SU-DHL-6 (cell line): ENCODE results near the gene CMSS1.

Experiments
- H2AFZ ChIP-seq: fragments of 200-600 bp; sonication (generic); 2 replicates; pipeline ENCODE4 v1.6.1; 2014; ENCODE audit warnings: low read depth, mild to moderate bottlenecking, moderate library complexity, mixed read lengths, antibody characterized with exemption, low read length; ENCODE audit not compliant: severe bottlenecking
- H3F3A ChIP-seq: fragments of 200-600 bp; shearing (Covaris generic); 2 replicates; pipeline ENCODE4 v1.6.0; 2016; ENCODE audit warnings: antibody characterized with exemption, mild to moderate bottlenecking; ENCODE audit not compliant: insufficient read depth
- H3K27ac ChIP-seq: fragments of 200-600 bp; sonication (generic); 2 replicates; pipeline ENCODE4 v1.5.1; 2016; ENCODE audit warnings: low read depth, mild to moderate bottlenecking, low read length, moderate library complexity, mixed read lengths
- H3K27me3 ChIP-seq: fragments of 200-600 bp; sonication (generic), shearing (Covaris generic); 2 replicates; pipeline ENCODE4 v1.6.0; 2014; ENCODE audit warnings: mild to moderate bottlenecking, low read length
- H3K36me3 ChIP-seq: fragments of 200-600 bp; sonication (generic); 2 replicates; pipeline ENCODE4 v1.6.1; 2014; ENCODE audit warnings: mild to moderate bottlenecking, low read length, mixed read lengths
- H3K4me2 ChIP-seq: fragments of 300-600, 200-600 bp; shearing (Covaris generic), sonication (generic); 2 replicates; pipeline ENCODE4 v1.6.0; 2014; ENCODE audit warnings: low read length, low read depth, mild to moderate bottlenecking; ENCODE audit not compliant: poor library complexity, severe bottlenecking
- H3K4me3 ChIP-seq: fragments of 200-600 bp; sonication (generic); 2 replicates; pipeline ENCODE4 v1.5.1; 2014; ENCODE audit warnings: antibody characterized with exemption, low read length, mild to moderate bottlenecking, mixed read lengths; ENCODE audit not compliant: insufficient read depth, poor library complexity, severe bottlenecking
- H3K79me2 ChIP-seq: fragments of 200-600 bp; sonication (generic); 2 replicates; pipeline ENCODE4 v1.6.1; 2014; ENCODE audit warnings: mild to moderate bottlenecking, low read length, moderate library complexity; ENCODE audit not compliant: insufficient read depth
- H3K9ac ChIP-seq: fragments of 200-600 bp; sonication (generic); 2 replicates; pipeline ENCODE4 v1.7.0; 2014; ENCODE audit warnings: mild to moderate bottlenecking, low read length
- H3K9me2 ChIP-seq: fragments of 200-600 bp; sonication (generic); replicated peaks from 2 replicates; pipeline ENCODE4 v1.6.1; 2014; ENCODE audit warnings: low read length; ENCODE audit not compliant: insufficient read depth
- H3K9me3 ChIP-seq: fragments of 200-600 bp; sonication (generic); 2 replicates; pipeline ENCODE4 v1.6.1; 2014; ENCODE audit warnings: low read length, mixed read lengths; ENCODE audit not compliant: insufficient read depth
- H4K20me1 ChIP-seq: fragments of 200-600 bp; sonication (generic); 2 replicates; pipeline ENCODE4 v1.6.1; 2014; ENCODE audit warnings: low read depth, mild to moderate bottlenecking, antibody characterized with exemption, low read length, moderate library complexity, mixed read lengths
- EZH2phosphoT487 ChIP-seq: fragments of 200-600 bp; sonication (generic), shearing (Covaris generic); conservative IDR thresholded peaks from 2 replicates; pipeline ENCODE4 v1.6.1; 2018; ENCODE audit warnings: mild to moderate bottlenecking, antibody characterized with exemption, low read length, moderate library complexity, mixed read lengths
- TF ChIP-seq, protein P1 (sequence below): fragments of 200-600 bp; sonication (generic); IDR thresholded peaks from one replicate; pipeline ENCODE4 v1.5.1; 2017; ENCODE audit warnings: antibody characterized with exemption, mild to moderate bottlenecking, low read length, moderate library complexity; ENCODE audit not compliant: insufficient read depth, poor library complexity, severe bottlenecking

The CMSS1 gene

DNA sequence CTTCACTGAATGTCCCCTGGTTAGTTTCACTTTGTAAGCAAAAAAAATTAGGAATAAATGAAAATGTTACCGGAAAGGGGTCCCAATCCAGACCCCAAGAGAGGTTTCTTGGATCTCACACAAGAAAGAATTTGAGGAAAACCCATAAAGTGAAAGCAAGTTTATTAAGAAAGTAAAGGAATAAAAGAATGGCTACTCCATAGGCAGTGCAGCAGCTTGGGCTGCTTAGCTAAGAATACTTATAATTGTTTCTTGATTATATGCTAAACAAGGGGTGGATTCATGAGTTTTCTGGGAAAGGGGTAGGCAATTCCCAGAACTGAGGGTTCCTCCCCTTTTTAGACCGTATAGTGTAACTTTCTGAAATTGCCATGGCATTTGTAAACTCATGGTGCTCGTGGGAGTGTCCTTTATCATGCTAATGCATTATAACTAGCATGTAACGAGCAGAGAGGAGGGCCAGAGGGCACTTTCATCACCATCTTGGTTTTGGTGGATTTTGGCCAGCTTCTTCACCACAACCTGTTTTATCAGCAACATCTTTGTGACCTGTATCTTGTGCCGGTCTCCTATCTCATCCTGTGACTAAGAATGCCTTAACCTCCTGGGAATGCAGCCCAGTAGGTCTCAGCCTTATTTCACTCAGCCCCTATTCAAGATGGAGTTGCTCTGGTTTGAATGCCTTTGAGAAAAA lies 41.0 kb upstream of the CMSS1 start:
- TF ChIP-seq, protein P1, sequence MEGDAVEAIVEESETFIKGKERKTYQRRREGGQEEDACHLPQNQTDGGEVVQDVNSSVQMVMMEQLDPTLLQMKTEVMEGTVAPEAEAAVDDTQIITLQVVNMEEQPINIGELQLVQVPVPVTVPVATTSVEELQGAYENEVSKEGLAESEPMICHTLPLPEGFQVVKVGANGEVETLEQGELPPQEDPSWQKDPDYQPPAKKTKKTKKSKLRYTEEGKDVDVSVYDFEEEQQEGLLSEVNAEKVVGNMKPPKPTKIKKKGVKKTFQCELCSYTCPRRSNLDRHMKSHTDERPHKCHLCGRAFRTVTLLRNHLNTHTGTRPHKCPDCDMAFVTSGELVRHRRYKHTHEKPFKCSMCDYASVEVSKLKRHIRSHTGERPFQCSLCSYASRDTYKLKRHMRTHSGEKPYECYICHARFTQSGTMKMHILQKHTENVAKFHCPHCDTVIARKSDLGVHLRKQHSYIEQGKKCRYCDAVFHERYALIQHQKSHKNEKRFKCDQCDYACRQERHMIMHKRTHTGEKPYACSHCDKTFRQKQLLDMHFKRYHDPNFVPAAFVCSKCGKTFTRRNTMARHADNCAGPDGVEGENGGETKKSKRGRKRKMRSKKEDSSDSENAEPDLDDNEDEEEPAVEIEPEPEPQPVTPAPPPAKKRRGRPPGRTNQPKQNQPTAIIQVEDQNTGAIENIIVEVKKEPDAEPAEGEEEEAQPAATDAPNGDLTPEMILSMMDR = no peak
- TF ChIP-seq EZH2phosphoT487 = no peak
- Histone ChIP-seq H3K4me2 (no peak overlapping the region), H3K4me3 (no peak overlapping the region), H4K20me1 (no peaks in the 10 kb centered on the region), H3K27ac (no peak overlapping the region), H3K36me3 (no peaks in the 10 kb centered on the region), H3K9me2 (no peaks in the 10 kb centered on the region), H2AFZ (no peak overlapping the region), H3K27me3 (no peaks in the 10 kb centered on the region; the same call in 1 of the 2 replicates), H3K9ac (no peak overlapping the region), H3F3A (no peaks in the 10 kb centered on the region), H3K79me2 (no peaks in the 10 kb centered on the region), H3K9me3 (no peaks in the 10 kb centered on the region)

DNA sequence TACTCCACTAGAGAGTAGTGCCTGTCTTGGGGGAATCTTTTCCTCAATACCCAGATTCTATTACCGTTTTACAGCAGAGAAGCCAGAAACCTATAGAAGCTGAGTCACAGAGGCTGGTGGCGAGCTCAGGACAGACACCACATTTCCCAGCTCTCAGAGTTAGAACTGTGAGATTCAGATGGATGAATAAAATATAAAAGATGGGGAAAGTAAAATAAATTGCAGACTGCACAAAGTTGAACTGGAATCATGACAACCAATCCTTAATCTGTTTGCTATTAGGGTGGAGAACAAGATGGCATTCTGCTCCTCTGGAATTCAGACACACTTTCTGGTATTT lies 40.5 kb upstream of the CMSS1 start:
- Histone ChIP-seq H3F3A (no peaks in the 10 kb centered on the region), H3K4me2 (no peak overlapping the region)
- TF ChIP-seq, protein P1 = no peak
- TF ChIP-seq EZH2phosphoT487 = no peak

DNA sequence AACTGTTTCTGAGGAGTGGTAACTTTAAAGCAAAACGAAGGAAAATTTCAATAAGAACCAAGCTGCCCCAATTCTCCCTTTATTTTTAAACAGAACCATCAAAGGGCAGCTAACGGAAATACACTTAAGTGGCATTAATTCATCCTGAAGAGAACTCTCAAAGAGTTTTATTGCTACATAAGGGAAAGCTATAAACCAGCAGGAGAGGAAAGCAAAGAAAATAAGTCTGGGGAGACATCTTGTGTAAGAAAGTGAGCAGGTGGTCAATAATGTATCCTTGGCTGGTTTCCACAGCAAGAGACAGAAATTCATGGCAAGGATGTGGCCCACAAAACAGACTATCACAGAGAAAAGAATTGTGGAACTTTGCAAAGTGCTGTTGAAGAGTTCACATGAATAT lies 40.0 kb upstream of the CMSS1 start:
- Histone ChIP-seq H3K36me3 (no peaks in the 10 kb centered on the region), H3K27ac (no peak overlapping the region), H2AFZ (no peak overlapping the region), H4K20me1 (no peaks in the 10 kb centered on the region), H3K4me3 (no peak overlapping the region), H3K4me2 (no peak overlapping the region), H3K9ac (no peak overlapping the region), H3K9me2 (no peaks in the 10 kb centered on the region), H3K27me3 (no peaks in the 10 kb centered on the region; the same call in 1 of the 2 replicates), H3K79me2 (no peaks in the 10 kb centered on the region), H3F3A (no peaks in the 10 kb centered on the region), H3K9me3 (no peaks in the 10 kb centered on the region)
- no peak for TF ChIP-seq EZH2phosphoT487
- TF ChIP-seq, protein P1 = no peak

More for the DNA sequence above, 40.5 kb upstream of the CMSS1 start:
- Histone ChIP-seq H3K9me3 (no peaks in the 10 kb centered on the region), H3K9me2 (no peaks in the 10 kb centered on the region), H3K9ac (no peak overlapping the region), H3K79me2 (no peaks in the 10 kb centered on the region), H3K27ac (no peak overlapping the region), H3K27me3 (no peaks in the 10 kb centered on the region; the same call in 1 of the 2 replicates), H3K4me3 (no peak overlapping the region), H2AFZ (no peak overlapping the region), H4K20me1 (no peaks in the 10 kb centered on the region), H3K36me3 (no peaks in the 10 kb centered on the region)
